Measurements from ENCODE around the gene DOC2A.
"Not testable (repeated sequence)": the region's sequence is repeated elsewhere in the genome, so short reads cannot be mapped to it uniquely, and the experiment has no call there.

DOC2A gene

GRCh38 chr16:30010844-30011713 lies at the start of gene DOC2A:
DOC2A (minus strand) TSS chr16:30011027; CDS start chr16:30010222, 805 bp downstream.
- peak in 15 of 58 donors; percentile 14 to 54 (median 33) for DNase-seq

GRCh38 chr16:30060346-30060745 lies 49.5 kb upstream of the DOC2A start:
- no peak for DNase-seq

- DNase-seq = peak in 2 of 58 donors; percentile 12 to 19
Measured at GRCh38 chr16:30054959-30055553, 44.2 kb upstream of the DOC2A start.

DNA sequence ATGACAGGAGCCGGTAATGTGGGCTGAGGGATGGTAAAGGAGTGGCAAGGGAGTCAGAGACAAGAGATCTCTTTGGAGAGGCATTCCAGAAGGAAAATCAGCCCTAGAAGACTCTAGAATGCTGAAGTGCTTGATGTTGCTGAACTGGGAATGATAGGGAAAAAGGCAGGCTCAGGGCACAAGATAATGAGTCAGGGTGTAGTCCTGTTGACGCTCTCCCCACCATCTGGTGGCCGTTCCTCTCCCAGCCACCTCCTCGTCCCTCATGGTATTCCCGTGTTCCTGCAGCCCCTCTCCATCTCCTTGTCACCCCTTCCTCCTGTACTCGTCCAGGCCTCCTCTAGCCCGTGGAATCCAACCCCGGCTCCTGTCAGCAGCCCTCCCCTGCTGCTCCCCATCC lies 43.6 kb upstream of the DOC2A start:
- no peak for DNase-seq

DNA sequence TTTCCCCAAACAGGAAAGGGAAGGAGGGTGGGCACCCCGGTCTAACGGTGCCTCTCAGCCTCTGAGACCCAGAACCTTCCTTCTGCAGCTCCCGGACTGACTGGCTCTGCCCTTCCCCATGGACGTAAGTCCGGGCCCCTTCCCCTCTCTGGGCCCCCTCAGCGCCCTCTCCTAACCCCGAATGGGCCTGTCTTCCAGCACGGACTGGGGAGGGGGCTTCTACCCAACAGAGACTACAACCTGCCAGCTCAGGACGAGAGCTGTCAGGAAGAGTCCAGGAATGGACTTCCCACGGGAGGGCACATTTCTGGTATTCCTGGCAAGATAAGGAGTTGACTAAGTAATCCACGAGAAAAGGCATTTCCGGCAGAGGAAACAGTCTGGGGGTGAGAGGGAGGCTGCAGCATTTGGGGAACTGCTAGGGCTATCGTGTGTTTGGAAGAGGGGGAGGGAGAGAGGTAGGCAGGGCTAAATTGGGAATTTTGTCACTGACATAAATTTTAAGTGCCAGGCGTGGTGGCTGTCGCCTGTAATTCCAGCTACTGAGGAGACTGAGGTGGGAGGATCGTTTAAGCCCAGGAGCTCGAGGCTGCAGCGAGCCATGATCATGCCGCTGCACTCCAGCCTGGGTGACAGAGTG lies 42.7 kb upstream of the DOC2A start:
- peak in 4 of 58 donors; percentile 11 to 43 (median 23) for DNase-seq

- peak; percentile 27 to 97 (median 80) for DNase-seq
Measured at GRCh38 chr16:30052671-30053372, 42.0 kb upstream of the DOC2A start.

GRCh38 chr16:30051518-30051917 lies 40.7 kb upstream of the DOC2A start:
- peak in 2 of 58 donors; percentile 13 to 34 for DNase-seq

DNA sequence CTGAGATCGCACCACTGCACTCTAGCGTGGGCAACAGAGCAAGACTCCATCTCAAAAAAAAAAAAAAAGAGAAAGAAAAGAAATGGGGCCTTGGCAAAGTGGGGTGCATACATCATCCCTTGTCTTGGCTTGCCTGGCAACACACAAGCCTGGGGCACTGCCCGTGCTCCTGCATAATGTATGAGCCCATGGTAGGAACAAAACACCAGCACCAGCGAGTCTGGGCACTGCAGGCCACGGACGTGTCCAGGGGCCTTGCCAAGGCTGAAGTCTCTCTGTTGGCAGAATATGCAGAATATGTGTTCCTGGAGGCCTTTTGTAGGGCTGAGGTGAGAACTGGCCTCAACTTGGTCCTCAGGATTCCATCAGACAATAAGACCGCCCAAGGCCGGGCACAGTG lies 39.0 kb upstream of the DOC2A start:
- peak in 48 of 58 donors; percentile 17 to 94 (median 65) for DNase-seq

DNA sequence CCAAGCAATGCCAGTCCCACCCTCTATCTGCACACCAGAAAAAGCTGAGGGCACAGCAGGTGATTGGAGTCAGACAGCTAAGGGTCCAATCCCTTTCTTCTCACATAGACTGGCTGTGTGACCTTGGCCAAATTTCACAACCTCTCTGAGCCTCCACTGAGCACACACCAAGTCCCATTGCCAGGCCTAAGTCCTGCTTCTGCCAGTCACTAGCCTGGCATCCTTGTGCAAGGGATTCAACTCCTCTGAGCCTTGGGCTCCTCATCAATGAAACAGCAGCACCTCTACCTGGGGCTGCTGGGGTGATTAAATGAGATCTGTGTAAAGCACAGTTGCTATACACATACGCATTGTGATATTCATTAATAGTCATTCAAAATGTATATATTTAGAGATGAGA lies 35.8 kb upstream of the DOC2A start:
- no peak for DNase-seq

DNA sequence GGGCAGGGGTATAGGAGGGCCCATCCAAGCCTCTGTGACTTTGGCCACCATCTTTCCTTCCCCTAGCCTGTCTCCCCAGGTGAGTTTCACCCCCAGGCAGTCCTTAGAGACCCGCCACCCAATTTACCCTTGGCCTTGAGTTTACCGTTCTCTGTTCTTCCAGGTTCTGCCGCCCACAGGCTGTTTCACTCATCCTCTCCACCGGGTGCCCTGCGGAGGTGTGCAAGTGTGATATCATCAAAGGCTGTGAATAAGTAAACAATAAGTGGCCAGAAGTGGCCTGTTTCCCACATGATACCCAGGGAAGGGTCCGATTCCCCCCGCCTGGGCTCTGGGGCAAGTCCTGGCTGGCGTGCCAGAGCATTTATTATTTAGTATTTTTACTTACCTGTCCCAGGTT lies 35.4 kb upstream of the DOC2A start:
- no peak for DNase-seq

DNA sequence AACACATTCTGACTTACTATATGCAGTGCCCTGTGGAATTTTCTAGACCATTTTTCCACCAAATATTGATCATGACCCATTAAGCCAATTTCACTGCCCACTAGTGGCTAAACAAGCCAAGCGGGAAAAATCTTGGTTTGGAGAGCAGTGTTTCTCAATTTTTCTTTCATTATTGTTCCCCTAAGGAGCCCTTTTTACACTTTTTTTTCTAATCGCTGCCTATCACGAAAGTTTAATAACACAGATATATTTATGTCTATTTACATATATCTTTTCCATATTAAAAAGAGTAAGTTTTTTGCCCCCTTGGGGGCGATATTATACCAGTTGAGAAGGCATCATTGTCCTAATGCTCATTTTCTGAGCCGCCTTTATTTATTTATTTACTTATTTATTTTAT lies 31.0 kb upstream of the DOC2A start:
- no peak for DNase-seq

DNA sequence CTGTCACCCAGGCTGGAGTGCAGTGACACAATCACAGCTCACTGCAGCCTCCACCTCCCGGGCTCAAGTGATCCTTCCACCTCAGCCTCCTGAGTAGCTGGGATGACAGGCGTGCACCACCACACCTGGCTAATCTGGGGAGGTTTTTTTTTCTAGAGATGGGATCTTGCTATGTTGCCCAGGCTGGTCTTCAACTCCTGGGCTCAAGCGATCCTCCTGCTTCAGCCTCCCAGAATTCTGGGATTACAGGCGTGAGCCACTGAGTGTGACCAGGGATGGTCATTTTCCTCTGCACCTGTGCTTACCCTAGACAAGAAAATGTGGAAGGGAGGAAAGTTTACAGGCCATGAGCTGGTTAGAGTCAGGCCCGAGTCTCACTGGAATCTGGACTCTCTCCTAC lies 29.9 kb upstream of the DOC2A start:
- not testable (repeated sequence) for DNase-seq

DNA sequence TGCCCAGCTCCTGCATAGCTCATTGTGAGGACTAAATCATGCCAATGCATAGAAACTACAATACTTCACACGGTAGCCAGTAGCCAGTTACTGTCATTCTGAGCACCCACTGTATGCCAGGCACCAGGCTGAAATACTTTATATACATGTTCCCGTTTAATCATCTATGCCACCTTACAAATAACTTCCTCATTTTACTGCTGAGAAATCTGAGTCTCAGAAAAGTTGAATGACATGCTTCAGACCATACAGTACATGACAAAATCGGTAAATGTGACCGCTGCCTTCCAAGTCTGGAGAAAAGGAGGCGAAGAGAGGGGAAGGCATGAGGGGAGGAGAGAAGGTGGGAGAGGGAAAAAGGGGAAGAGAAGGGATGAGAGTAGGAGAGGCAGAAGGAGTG lies 29.4 kb upstream of the DOC2A start:
- no peak for DNase-seq

- DNase-seq = no peak
Measured at GRCh38 chr16:30033270-30033669, 22.4 kb upstream of the DOC2A start.

DNA sequence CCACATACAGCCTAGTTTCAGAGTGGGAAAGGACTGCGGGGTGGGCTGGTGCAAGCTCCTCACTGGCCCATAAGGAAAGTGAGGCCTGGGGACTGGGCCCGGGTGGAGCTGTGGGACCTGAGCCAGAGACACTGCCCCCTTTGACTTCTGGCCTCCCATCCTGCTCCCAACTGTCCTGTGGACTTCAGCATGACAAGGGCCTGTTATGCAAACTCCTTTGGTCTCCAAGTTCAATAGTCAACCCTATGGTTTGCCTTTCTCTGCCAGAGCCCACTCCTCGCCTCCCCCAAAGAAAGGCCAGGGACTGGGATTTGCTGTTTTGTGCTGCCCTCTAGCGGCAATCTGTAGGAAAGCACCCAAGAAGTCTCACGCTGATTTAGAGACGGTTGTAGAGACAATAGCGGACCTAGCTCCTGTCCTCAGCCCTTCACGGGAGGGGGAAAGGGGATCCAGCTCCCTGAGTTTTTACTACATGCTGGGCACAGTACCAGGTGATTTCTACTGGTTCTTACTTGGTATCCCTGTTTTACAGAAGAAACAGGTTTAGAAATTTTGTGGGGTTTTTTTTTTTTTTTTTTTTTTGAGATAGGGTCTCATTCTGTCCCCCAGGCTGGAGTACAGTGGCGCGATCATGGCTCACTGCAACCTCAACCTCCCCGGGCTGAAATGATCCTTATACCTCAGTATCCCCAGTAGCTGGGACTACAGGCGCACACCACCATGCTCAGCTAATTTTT lies 21.4 kb upstream of the DOC2A start:
- DNase-seq = peak in 36 of 58 donors; percentile 9 to 80 (median 32)

DNA sequence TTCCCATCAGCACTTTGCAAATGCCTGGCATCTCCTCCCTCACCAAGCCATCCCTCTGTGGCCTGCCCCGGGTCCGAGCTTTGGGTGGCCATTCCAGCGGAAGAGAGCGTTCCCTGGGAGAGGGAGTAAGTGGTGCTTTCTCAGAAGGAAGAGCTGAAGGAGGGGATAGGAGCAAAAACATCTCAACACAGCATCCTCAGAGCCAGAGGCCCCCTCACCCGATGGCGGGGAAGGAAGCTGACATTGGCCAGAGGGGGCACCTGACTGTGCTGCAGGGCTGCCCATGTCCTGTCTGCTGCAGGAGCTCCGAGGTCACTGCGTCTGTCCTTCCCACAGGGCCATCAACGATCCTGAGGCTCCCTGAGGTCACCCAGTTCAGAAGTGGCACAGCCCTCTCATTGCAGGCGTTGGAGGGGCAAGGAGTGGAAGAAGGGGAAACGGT lies 20.7 kb upstream of the DOC2A start:
- DNase-seq = no peak

- peak in 18 of 58 donors; percentile 9 to 61 (median 36) for DNase-seq
Measured at GRCh38 chr16:30030841-30031413, 20.1 kb upstream of the DOC2A start, which contains the start of gene TLCD3B. TLCD3B (minus strand) TSS chr16:30031271; CDS start chr16:30030527, 744 bp downstream.

DNA sequence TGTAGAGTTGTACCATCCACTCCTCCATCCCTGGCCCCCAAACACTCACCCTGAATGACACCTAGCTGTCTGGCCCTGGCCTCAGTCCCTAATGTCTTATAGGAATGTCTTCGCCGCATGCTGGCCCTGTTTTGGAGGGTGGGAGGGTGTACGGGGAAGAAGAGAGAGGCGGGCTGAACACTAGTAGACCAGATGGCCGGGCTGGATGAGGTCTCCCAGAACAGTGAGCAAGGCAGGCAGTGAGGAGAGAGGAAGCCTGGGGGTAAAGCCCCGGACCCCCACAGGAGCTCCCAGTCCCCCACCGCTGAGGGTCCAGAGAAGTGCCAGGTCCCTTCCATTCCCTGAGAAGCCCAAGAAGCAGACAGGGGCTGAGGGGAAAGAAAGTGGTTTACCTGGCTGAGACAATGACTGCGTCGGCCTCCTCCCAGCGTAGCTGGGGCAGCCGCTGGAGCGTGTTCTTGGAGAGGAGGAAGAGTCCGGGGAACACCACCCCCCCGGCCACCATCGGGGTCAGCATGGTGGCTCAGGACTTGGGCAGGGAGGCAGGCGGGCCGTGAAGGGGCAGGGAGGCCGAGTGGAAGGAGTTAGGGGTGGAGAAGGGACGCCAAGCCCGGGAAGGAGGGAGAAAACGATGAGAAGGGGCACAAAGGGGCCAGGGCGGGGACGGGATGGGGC lies 19.3 kb upstream of the DOC2A start:
- no peak for DNase-seq

DNA sequence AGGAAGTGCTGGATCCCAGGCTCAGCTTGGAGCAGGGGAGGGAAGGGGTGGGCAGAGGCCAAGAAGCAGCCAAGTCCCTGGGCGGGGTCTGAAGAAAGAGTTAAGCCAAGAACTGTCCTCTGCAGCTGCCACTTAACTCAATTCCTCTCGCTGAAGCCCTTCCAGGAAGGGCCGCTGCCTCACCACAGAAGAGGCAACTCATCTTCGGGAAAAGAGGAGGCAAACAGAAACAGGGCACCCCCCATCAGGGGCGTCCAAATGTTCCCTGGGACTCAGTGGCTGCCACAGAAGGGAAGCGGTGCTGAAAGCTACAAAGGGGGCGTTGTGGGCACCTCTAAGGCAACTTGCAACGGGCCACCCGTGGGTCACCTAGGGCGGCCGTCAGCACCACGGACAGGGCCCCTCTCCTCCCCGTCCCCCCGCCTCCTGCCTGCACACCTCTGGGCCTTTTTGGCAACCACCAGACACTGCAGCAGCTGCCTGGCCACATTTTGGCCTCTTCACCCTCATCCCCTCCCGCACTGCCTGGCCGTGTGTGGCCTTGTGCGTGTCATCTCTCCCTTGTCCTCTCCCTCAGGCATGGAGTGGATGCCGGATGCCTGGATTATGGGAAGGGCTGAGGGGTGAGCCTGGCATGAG lies 17.7 kb upstream of the DOC2A start:
- no peak for DNase-seq
